Neural progenitor cell (in vitro differentiated cells): Measurements from ENCODE around the gene TBCD.

Source experiments
- EZH2 ChIP-seq: fragments of 200-600 bp; sonication (generic); IDR thresholded peaks from 2 replicates; pipeline ENCODE4 v1.6.1; 2017; ENCODE audit warnings: antibody characterized with exemption, mild to moderate bottlenecking, moderate library complexity
- EZH2phosphoT487 ChIP-seq: fragments of 200-600 bp; sonication (generic); IDR thresholded peaks from 2 replicates; pipeline ENCODE4 v1.6.1; 2017; ENCODE audit warnings: antibody characterized with exemption
- TF ChIP-seq, protein P1 (sequence below): fragments of 200-600 bp; sonication (generic); IDR thresholded peaks from 2 replicates; pipeline ENCODE4 v1.5.1; 2017; ENCODE audit warnings: antibody characterized with exemption, mild to moderate bottlenecking

DNA sequence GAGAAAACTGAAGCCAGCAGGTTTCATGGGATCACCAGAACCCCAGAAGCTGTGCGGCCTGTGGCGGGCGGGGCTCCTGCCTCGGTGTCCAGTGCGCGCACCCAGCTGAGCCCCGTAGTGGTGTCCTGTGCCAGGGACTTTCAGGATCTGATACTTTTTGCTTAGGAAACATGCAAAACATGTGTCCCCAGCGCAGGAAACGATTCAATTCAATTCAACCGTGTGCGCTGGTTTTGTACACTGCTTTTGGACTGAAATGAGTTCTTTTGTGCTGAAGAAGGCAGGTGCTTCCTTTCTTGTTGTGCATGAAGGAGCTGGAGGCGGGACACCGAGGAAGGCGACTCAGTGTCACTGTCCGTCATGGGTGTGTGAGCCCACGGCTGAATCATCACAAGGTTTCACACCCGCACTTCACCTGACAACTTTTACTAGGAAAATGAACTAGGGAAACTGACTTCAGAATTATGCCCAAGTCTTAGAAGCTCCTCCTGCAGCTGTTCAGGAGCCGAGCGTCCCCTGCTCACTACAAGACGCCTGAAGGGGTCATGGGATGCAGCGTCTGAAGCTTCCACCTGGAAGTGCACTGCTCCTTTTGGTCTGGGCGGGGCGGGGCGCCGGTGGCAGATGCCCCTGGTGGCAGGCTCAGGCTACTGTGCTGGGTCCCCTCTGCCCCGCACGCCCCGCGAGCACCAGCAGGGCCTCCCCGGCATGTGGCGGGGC lies 119.4 kb downstream of the TBCD start:
- TF ChIP-seq, protein P1, sequence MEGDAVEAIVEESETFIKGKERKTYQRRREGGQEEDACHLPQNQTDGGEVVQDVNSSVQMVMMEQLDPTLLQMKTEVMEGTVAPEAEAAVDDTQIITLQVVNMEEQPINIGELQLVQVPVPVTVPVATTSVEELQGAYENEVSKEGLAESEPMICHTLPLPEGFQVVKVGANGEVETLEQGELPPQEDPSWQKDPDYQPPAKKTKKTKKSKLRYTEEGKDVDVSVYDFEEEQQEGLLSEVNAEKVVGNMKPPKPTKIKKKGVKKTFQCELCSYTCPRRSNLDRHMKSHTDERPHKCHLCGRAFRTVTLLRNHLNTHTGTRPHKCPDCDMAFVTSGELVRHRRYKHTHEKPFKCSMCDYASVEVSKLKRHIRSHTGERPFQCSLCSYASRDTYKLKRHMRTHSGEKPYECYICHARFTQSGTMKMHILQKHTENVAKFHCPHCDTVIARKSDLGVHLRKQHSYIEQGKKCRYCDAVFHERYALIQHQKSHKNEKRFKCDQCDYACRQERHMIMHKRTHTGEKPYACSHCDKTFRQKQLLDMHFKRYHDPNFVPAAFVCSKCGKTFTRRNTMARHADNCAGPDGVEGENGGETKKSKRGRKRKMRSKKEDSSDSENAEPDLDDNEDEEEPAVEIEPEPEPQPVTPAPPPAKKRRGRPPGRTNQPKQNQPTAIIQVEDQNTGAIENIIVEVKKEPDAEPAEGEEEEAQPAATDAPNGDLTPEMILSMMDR, result no peak
- no peak for TF ChIP-seq EZH2
- no peak for TF ChIP-seq EZH2phosphoT487
